SK-N-SH treated with all-trans-retinoic acid at 6 μM for 48 hours (cell line): ENCODE measurements around the gene NUB1.

ENCODE experiments used
- CREB5 ChIP-seq: fragments of 250-450 bp; sonication (Bioruptor Pico); IDR thresholded peaks from 2 replicates; pipeline ENCODE4 v1.5.1; 2020; ENCODE audit warnings: low read depth, mild to moderate bottlenecking, moderate library complexity
- CSDC2 ChIP-seq: fragments of 250-450 bp; sonication (Bioruptor Pico); IDR thresholded peaks from 2 replicates; pipeline ENCODE4 v1.5.0; 2020; ENCODE audit warnings: mild to moderate bottlenecking, moderate library complexity
- PATZ1 ChIP-seq: fragments of 250-450 bp; sonication (Bioruptor Pico); IDR thresholded peaks from 2 replicates; pipeline ENCODE4 v1.8.0; 2020; ENCODE audit warnings: mild to moderate bottlenecking, moderate library complexity, borderline replicate concordance
- TF ChIP-seq, protein P1 (sequence below): fragments of 250-450 bp; sonication (Bioruptor Pico); IDR thresholded peaks from 2 replicates; pipeline ENCODE4 v1.8.0; 2021; ENCODE audit warnings: low read depth, mild to moderate bottlenecking, moderate library complexity, borderline replicate concordance

- TF ChIP-seq, protein P1, sequence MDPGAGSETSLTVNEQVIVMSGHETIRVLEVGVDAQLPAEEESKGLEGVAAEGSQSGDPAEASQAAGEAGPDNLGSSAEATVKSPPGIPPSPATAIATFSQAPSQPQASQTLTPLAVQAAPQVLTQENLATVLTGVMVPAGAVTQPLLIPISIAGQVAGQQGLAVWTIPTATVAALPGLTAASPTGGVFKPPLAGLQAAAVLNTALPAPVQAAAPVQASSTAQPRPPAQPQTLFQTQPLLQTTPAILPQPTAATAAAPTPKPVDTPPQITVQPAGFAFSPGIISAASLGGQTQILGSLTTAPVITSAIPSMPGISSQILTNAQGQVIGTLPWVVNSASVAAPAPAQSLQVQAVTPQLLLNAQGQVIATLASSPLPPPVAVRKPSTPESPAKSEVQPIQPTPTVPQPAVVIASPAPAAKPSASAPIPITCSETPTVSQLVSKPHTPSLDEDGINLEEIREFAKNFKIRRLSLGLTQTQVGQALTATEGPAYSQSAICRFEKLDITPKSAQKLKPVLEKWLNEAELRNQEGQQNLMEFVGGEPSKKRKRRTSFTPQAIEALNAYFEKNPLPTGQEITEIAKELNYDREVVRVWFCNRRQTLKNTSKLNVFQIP (CRISPR knock-in tag), result no peak
- TF ChIP-seq CREB5 (CRISPR knock-in tag), result no peak
- no peak for TF ChIP-seq CSDC2 (CRISPR knock-in tag)
- no peak for TF ChIP-seq PATZ1
These were observed 33.1 kb downstream of the NUB1 start for GRCh38 chr7:151374726-151375125.
